Measurements from ENCODE around the gene SPECC1.

DNA sequence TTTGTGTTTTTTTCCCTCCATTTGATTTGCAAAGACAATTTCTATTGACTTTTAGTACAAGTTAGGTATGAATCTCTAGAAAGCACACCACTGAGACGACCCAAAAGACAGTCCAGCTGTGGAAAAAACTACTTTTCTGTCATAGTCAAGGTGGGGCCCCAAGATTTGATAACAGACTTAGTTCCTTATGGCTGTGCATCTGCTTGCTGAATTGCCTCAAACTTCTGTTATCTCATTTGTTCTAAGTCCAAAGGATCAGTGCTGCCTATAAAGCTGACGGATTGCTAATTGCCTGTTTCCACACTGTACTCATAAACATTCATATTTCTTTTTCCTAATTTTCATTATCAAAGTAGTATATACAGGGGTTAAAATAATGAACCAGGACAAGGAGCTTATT is 180.8 kb downstream of the SPECC1 start:
- TF ChIP-seq, protein P1, sequence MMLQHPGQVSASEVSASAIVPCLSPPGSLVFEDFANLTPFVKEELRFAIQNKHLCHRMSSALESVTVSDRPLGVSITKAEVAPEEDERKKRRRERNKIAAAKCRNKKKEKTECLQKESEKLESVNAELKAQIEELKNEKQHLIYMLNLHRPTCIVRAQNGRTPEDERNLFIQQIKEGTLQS (CRISPR knock-in tag; conservative IDR thresholded peaks at IDR 0.05), result no peak
- TF ChIP-seq, protein P2, sequence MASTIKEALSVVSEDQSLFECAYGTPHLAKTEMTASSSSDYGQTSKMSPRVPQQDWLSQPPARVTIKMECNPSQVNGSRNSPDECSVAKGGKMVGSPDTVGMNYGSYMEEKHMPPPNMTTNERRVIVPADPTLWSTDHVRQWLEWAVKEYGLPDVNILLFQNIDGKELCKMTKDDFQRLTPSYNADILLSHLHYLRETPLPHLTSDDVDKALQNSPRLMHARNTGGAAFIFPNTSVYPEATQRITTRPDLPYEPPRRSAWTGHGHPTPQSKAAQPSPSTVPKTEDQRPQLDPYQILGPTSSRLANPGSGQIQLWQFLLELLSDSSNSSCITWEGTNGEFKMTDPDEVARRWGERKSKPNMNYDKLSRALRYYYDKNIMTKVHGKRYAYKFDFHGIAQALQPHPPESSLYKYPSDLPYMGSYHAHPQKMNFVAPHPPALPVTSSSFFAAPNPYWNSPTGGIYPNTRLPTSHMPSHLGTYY (CRISPR knock-in tag; IDR thresholded peaks at IDR 0.05), result no peak
- TF ChIP-seq, protein P3, sequence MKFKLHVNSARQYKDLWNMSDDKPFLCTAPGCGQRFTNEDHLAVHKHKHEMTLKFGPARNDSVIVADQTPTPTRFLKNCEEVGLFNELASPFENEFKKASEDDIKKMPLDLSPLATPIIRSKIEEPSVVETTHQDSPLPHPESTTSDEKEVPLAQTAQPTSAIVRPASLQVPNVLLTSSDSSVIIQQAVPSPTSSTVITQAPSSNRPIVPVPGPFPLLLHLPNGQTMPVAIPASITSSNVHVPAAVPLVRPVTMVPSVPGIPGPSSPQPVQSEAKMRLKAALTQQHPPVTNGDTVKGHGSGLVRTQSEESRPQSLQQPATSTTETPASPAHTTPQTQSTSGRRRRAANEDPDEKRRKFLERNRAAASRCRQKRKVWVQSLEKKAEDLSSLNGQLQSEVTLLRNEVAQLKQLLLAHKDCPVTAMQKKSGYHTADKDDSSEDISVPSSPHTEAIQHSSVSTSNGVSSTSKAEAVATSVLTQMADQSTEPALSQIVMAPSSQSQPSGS (CRISPR knock-in tag; IDR thresholded peaks at IDR 0.05; ENCODE audit: borderline replicate concordance, low read depth), result no peak
- TF ChIP-seq TEAD4 (CRISPR knock-in tag; IDR thresholded peaks at IDR 0.05) (no peak), ETV6 (CRISPR knock-in tag; IDR thresholded peaks at IDR 0.05) (no peak), FOXP1 (CRISPR knock-in tag; IDR thresholded peaks at IDR 0.05; ENCODE audit: borderline replicate concordance) (no peak), ZNF263 (CRISPR knock-in tag; IDR thresholded peaks at IDR 0.05; ENCODE audit: low read depth) (no peak), JUN (CRISPR knock-in tag; IDR thresholded peaks at IDR 0.05) (no peak), GABPB1 (CRISPR knock-in tag; IDR thresholded peaks at IDR 0.05) (no peak)
- TF ChIP-seq, protein P4, sequence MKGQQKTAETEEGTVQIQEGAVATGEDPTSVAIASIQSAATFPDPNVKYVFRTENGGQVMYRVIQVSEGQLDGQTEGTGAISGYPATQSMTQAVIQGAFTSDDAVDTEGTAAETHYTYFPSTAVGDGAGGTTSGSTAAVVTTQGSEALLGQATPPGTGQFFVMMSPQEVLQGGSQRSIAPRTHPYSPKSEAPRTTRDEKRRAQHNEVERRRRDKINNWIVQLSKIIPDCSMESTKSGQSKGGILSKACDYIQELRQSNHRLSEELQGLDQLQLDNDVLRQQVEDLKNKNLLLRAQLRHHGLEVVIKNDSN (CRISPR knock-in tag; IDR thresholded peaks at IDR 0.05), result no peak
- TF ChIP-seq, protein P5, sequence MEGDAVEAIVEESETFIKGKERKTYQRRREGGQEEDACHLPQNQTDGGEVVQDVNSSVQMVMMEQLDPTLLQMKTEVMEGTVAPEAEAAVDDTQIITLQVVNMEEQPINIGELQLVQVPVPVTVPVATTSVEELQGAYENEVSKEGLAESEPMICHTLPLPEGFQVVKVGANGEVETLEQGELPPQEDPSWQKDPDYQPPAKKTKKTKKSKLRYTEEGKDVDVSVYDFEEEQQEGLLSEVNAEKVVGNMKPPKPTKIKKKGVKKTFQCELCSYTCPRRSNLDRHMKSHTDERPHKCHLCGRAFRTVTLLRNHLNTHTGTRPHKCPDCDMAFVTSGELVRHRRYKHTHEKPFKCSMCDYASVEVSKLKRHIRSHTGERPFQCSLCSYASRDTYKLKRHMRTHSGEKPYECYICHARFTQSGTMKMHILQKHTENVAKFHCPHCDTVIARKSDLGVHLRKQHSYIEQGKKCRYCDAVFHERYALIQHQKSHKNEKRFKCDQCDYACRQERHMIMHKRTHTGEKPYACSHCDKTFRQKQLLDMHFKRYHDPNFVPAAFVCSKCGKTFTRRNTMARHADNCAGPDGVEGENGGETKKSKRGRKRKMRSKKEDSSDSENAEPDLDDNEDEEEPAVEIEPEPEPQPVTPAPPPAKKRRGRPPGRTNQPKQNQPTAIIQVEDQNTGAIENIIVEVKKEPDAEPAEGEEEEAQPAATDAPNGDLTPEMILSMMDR (IDR thresholded peaks at IDR 0.05), result no peak
